NCI-H2029 (cell line): Measurements from ENCODE around the gene COLEC12.
"Not testable (repeated sequence)": the region's sequence is repeated elsewhere in the genome, so short reads cannot be mapped to it uniquely, and the experiment has no call there.

ENCODE experiments used
- DNase-seq: peaks from one replicate; lab custom pipeline; 2025; lab: John Stamatoyannopoulos, UW

The COLEC12 gene

DNA sequence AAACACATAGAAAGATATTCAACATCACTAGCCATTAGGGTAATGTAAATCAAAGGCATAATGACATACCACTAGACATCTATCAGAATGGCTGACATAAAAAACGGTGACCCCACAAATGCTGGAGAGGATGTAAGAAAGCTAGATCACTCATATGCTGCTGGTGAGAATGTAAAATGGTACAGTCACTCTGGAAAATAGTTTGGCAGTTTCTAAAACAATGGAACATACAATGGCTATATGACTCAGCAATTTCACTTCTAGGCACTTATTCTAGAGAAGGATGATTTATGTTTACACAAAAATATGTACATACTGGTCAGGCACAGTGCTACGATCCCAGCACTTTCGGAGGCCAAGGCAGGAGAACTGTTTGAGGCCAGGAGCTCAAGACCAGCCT, 87.3 kb downstream of the COLEC12 start:
- no peak for DNase-seq

DNA sequence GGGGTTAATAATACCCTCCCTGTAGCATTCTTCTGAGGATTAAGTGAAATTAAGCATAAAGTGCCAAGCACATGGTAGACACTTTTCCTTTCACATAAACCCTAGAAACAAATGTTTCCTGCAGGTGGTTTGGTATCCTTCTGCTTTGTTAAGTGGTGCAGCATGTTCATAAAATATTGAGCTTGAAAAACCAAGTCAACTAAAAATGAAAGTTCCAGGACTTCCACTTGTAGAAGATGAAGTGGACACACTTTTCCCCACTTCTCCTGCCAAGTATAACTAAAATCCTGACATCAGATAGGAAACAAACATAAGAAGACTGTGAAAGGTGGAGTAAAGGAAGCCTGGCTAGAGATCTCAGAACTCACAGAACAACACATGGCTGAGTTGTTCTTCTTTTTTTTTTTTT, 90.5 kb downstream of the COLEC12 start:
- DNase-seq, result no peak

DNA sequence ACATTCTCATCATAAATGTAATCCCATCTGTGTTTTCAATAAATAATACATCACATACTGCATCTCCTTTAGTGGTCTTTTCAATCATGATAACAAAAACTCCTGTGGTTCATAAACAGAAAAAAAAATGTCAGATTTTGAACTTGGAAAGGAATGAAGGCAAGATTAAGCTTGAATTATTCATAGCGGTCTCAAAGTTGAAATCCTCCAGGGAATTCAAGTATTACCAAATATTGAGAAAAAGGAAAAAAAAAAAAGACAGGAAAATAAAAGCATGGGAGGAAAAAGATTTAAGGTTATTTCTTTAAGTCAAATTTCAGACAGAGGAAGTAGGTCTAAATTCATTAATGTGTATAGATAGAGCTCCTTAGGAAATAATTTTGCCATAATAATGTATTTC, 92.1 kb downstream of the COLEC12 start:
- no peak for DNase-seq

DNA sequence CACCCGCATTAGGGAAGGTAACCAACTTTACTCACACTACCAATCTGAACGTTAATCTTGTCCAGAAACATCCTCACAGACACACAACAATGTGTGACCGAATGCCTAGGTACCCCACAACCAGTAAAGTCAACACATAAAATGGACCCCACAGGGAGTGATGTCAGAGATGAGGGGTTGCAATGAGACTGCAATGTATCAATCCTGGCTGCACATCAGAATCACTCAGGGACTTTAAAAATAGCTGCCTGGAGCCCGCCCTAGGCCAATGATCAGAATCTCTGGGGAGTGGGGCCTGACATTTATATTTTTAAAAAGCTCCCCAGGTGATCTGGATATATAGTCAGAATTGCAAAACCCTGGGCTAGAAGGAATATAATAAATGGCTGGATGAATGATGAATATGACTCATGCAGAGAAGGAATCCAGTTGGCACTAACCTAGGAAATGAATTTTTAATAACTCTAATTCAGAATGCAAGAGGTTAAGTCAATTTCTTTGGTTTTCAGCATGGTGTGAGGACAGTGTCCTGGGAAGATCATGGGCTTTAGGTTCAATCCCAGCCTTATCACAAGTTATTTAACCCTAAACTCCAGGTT, 92.8 kb downstream of the COLEC12 start:
- DNase-seq, result no peak

DNA sequence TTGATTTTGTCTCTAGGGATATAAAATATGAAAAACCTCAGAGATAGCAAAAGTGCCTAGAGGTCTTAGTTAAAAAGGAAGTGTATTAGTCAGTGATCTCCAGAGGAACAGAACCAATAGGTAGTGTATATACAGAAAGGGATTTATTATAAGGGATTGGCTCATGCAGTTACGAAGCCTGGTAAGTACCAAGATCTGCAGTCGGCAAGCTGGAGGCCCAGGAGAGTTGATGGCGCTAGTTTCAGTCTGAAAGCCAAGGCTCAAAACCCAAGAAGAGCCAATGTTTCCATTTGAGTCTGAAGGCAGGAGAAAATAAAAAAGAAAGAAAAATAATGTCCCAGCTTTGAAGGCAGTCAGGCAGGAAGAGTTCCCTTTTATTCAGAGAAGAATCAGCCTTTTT, 93.3 kb downstream of the COLEC12 start:
- no peak for DNase-seq

DNA sequence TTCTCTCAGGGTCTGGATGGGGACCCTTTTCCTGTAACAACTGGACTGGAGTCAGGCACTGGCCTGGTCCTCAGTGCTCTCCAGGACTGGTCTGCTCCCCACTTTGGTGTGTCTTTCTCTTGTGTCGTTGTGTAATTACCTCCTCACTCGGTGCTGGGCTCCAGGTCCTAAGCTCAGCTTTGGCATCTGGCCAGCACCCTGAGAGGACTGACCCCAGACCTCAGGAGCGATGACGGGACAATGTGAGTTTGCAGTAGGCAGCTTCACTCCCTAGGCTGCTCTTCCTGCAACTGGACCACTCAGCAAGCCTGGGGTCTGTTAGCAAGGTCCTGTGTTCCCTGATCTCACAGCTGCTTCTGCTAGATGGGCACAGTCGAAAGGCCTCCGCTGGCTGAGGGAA, 93.8 kb downstream of the COLEC12 start:
- DNase-seq, result no peak

DNA sequence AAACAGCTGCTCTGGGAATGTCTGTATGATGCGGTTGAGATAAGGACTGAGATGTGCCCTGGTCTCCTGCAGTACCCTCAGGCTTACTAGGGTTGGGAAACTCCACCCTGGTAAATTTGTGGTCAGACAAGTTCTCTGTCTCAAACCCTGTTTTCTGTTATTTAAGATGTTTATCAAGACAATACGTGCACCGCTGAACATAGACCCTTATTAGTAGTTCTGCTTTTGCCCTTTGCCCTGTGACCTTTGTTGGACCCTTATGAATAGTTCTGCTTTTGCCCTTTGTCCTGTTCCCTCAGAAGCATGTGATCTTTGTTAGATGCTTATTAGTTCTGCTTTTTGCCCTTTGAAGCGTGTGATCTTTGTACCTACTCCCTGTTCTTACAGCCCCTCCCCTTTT, 95.5 kb downstream of the COLEC12 start:
- DNase-seq, result not testable (repeated sequence)

DNA sequence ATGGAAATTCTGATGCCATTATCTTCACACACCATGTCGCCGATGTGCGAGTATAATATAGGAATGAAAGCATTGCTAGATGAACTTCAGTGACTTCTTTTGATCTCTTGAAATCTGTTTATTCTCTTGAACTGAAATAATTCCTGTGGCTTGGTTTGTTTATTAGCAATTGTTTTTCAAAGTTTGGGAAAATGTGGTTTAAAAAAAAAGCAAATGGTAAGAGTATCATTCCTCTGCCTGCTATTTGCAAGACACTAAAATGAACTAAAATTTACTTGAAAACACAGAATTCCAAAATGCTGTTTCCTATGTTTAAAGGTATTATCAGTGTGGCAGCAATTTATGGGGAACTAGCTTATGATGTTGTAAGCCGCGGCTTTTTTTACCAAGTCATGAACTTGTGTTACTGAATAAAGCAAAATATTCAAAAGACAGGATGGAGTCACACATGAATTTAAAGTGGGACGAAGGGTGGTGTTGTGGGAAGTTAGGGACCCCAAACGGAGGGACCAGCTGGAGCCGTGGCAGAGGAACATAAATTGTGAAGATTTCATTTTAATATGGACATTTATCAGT, 96.4 kb downstream of the COLEC12 start:
- no peak for DNase-seq

DNA sequence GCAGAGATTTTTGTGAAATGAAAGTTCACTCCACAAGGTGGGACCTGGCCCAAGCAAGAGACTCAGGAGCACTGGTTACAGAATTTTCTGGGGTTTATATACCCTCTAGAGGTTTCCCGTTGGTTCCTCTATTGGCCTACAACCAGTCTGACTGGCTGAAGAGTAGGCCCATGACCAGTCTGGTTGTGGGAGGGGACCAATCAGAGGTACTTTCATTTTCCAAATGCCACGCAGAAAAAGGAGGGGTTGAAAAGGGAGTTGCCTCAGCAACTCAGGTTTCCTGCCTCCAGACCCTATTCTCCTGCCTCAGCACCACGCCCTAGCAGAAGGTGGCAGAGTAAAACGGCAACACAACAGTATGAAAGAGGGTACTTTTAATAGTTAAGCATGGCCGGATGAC, 98.4 kb downstream of the COLEC12 start:
- DNase-seq, result no peak

DNA sequence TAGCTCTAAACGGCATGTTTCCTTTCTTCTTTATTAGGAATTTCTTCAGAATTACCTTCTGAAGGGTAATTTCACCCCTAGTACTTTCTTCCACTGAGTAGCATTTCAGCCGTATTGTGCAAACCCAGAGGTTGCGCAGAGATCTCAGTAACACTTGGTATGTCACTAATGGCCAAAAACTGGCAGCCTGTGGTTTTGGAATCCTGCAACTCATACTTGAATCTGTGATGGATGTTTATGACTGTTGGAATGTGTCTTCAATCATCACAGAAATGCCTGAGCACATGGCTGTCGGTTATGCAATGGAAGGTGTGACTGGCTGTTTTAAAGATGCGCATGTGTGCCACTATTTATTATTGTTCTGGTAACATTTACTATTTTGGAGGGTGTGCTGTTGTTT, 100.0 kb downstream of the COLEC12 start:
- no peak for DNase-seq

DNA sequence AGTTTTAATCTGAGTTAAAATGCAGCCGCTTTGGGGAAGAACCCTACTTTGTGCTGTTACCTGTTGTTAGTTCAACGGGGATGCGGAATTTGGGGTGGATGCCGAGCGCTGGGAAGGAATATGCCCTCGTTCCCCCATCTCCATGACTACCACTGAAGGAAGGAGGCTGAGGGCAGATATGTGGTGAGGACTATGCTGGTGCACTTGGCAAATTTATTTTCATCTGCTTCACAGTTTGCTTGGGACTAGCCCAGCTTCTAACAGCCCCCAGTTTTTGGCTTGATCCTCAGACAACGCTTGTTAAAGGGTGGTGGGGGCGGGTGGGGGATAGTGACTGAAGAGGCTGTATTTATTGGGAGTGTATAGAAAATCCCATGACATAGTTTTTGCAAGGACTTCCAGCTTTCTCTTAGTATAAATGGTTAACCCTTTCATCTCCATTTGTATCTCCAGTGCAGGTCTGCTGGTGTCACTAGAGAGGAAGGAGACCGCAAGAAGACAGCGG, 100.8 kb downstream of the COLEC12 start:
- no peak for DNase-seq

DNA sequence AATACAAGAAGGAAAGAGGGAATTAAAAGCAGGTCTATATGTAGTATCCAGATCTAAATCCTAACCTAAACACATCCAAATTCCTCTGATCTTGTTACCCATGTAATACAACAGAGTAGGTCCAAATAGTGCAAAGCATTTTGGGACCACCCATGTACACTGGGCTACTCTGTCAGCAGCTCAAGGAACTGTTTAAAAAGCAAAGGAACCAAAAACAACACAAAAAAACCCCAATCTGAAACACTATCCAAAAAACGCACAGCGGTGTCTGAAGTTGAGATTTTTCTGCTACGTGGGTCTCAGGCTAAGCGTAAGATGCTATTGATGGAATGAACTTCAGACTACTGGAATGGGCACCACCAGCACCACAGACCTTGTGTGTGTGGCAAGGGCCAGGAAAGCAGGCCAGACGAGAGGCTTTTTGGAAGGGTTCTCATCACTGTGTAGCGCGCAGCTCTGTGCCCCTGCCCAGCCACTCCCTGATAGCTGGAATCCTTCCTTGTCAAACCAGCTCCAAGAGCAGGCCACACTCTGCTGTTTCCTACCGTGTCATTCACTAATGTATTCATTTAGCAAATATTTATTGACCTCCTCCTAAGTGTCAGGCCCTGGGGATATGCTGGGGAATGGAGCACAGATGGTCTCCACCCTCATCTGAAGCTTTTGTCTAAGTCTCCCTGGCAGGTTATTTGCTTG, 101.4 kb downstream of the COLEC12 start:
- no peak for DNase-seq

DNA sequence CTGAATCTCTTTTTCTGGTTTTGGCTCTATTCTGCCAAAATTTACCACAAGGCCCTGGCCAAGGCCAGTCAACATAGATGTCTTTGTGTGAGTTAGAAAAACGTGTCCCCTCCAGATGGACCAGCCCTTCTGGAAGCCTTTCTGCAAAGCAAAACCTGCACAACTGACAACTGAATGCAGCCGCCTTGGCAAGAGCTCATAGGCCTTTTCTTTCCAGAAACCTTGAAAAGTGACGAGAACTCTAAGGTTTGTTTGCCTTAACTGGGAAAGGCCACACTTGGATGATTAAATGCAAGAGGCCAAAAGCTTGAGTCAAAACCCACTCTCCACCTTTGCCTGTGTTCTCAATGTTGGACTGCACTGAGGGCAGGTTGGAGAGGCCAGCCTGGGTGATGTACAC, 103.9 kb downstream of the COLEC12 start:
- no peak for DNase-seq

DNA sequence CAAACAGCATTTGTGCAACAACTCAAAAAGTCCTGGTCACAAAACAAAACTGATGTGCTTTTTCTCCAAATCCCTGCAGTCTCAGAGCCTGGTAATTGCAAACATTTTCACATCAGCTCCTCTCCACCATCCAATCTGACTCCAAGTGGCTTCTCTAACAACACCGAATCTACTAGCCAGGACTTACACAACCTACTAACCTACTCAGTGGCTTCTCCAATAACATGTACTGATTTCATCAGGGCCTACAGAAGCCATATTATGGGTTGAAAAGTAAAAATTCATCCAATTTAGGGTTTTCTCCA, 104.3 kb downstream of the COLEC12 start:
- DNase-seq, result no peak

DNA sequence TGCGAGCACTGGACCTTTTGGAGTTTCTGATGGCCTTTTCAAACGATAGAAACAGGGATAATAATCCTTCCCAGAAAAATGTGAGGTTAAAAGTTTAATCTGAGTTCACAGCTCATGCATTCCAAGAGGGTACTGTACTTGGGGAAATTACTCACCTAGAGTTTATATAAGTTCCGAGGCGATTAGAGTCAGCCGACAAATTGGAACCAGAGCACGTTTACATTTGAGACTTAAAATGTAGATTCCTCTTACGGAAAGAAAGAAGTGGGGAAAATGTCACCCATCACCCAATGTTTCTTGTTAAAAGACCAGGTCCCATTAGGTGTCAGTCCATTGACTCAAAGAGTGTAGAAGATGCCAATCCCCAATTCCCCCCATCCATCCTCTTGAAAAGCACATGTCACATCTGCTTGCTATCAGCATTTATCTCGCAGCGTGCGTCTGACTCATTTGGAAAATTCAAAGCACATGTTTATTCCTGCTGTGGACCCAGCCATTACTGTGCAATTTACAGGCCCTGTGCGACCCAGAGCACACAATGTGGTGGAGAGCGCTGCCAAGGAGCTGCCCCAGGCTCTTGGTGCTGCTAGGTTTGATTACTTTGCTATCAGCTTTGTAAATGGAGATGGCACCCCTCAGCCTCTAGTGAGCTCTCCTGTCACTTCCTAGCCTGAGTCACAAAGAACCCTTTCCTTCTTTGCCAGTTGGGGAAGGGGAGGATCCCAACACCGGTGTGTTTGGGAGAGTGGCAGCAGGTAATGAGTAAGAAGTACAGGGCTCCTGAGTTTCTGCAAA, 104.8 kb downstream of the COLEC12 start:
- no peak for DNase-seq

DNA sequence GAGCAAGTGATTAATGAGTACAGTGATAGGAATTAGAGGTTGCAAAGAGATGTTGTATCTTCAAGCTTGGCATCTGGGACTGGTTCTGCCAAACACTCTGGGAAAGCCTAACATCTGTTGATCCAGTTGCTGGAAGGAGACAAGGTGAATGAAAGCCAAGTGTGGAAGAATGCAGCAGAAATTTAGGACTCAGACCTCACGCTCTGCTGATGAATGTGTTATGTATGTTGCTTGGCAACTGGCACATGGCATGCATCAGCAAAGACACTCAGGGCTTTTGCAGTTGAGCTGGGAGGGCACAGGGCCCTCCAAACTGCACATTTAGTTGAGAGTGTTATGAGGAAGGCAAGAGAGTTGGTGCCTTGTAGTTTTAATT, 105.5 kb downstream of the COLEC12 start:
- no peak for DNase-seq

DNA sequence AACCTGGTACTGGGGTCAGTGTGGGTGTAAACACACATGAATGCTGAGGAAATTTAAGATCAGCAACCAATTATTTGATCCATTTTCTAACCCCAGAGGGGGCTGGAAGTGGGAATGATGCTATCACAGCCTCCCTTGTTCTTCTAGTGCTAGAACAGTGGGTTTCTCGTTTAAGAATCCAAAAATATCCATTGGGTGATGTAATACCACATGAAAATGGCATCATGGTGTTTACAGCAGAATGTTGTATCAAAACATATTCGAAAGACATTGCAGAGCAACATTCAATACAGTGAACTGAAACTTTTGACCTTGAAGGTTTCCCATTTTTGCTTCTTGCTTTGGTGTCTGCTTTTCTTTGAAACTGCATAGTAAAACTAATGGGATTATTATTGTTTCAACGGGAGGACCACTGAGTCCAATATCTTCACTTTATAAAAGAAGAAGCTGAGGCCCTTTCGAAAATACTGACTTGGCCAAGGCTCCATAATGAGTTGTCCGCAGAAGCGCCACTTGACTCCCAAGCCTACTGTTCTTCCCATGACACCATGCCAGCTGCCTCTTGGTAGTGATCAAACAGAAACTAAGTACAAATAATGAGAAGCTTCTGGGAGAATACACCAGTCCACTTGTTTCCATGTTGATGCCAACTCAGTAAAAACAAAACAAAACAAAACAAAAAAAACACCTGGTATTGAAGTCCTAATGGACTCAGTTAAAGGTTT, 106.1 kb downstream of the COLEC12 start:
- no peak for DNase-seq

DNA sequence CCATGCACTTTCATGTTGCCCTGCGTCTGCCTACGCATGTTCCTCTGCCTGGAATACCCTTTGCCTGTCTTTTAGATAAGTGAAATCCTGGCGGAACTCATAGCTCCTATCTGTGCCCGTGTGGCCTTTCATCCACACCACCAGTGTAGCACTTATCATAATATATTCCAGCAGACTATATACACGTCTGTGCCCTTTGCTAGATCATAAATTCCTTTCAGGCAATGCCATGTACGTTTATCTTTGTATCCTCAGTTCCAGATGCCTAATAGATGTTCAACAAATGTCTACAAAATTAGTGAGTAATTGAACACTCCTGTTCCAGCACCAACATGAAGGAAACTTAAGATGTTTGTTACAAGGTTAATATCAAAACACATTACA, 106.9 kb downstream of the COLEC12 start:
- no peak for DNase-seq

DNA sequence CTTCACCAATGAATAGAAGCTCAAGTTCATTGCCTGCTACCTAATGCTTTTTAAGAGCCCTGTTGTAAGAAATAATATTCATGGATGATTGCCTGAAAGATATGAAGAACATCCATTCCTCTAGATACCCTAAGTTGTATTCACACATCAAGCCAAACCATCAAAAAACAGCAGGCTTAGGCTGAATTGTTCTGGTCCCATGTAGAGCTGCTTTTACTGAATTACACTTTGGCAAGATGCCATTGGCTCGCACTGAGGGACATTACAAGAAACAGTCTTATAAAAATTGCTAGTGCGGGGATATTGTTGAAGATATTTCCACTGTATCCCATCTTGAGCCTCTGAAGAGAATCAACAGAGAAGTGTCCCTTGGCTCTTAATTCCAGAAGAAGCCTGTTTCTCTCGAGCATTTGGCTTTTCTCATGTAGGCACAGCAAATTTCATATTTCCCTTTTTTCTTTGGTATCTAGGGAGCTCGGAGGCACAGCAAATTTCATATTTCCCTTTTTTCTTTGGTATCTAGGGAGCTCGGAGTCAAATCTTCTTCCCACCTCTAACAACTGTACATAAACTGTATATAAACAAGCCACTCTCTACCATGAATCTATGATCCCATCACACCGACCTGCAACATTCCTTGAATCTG, 107.5 kb downstream of the COLEC12 start:
- no peak for DNase-seq

DNA sequence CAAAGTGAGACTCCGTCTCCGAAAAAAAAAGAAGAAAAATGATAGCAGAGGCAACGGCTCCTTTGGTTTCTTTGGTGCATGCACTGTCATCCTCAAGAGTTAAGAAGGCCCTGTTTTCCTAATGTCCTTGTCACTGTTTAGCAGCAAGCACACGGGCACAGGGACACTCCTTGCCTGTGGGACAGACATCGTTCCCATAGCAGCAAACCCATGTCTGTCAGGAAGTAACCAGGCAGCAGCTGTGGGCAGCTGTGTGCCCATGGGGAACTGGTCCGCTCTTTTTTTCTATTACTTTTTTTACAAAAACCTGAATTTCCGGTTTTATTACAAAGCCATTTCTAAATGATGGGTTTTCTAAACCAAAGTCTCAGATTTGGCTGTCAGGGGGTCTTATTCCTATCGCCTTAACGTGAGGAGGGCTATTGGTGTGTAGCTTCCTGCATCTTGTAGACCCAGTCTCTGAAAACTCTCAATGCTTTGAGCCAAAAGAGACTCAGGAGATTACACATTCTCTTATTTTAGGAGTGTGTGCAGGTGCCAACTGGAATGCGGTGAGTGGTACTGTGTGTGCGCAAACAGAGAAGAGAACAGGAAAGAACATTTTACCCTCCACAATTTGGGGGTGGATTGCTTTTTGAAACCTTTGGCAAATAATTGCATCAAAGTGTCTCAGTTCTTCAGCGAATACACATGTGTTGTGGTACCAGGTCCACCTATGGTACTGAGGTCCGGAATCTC, 109.6 kb downstream of the COLEC12 start:
- DNase-seq, result no peak
